Natural killer cell treated with Interleukin-12 subunit alpha and Interleukin-12 subunit beta and Interleukin-15 and Interleukin-18, amount 100 ng/mL, for 72 hours (primary cell): ENCODE results near the gene HERC2. TPM values are rescaled to one million over a fixed set of nuclear protein-coding genes. Genes with fewer than 3 reads are reported as not detected.

ENCODE experiments used
- total RNA-seq, 2 donors: library from RNA; stranded (reverse); gene quantifications; one replicate each; pipeline ENCODE4 v1.2.3, GENCODE V29; 2022

HERC2 gene
- total RNA-seq, 2 donors from 2014 or later = 42.7 to 95.8 TPM

Other genes starting within 250 kb of the HERC2 start
- gene OCA2, start 222.9 kb downstream of the HERC2 start, total RNA-seq = not detected
- gene GOLGA6L24, start 35.9 kb upstream of the HERC2 start, total RNA-seq = not detected
- not detected for gene GOLGA8F, start 56.5 kb upstream of the HERC2 start, total RNA-seq
- gene GOLGA8G, start 210.8 kb upstream of the HERC2 start, total RNA-seq = not detected
- not detected for gene GOLGA6L25, start 231.4 kb upstream of the HERC2 start, total RNA-seq